ENCODE data around the gene PAWR. TPM values are rescaled to one million over a fixed set of nuclear protein-coding genes. Genes with fewer than 3 reads are reported as not detected.
"Not testable (repeated sequence)": the region's sequence is repeated elsewhere in the genome, so short reads cannot be mapped to it uniquely, and the experiment has no call there.

Gene PAWR
- total RNA-seq, 1 experiment from 2014 or later, result 11.3 TPM

- in situ Hi-C loops (cut with HindIII; ENCODE audit: low pct_unique_long_range_greater_than_20kb, low sequenced_read_pairs); DNase-seq (ENCODE audit: low read depth, low spot score): not testable (repeated sequence)
These were observed 125.9 kb downstream of the PAWR start for GRCh38 chr12:79564727-79565350.

GRCh38 chr12:79563021-79563740, 127.6 kb downstream of the PAWR start:
- no peak for DNase-seq (ENCODE audit: low read depth, low spot score)
- in situ Hi-C loops (cut with HindIII; ENCODE audit: low pct_unique_long_range_greater_than_20kb, low sequenced_read_pairs), result no loop called here

- in situ Hi-C loops (cut with HindIII; ENCODE audit: low pct_unique_long_range_greater_than_20kb, low sequenced_read_pairs), result no loop called here
- no peak for DNase-seq (ENCODE audit: low read depth, low spot score)
These were observed 129.2 kb downstream of the PAWR start for GRCh38 chr12:79561401-79562132.

GRCh38 chr12:79560225-79560889, 130.4 kb downstream of the PAWR start:
- in situ Hi-C loops (cut with HindIII; ENCODE audit: low pct_unique_long_range_greater_than_20kb, low sequenced_read_pairs), result no loop called here

GRCh38 chr12:79559591-79559990, 131.2 kb downstream of the PAWR start:
- in situ Hi-C loops (cut with HindIII; ENCODE audit: low pct_unique_long_range_greater_than_20kb, low sequenced_read_pairs), result no loop called here
- DNase-seq (ENCODE audit: low read depth, low spot score), result no peak

More at GRCh38 chr12:79560225-79560889, 130.4 kb downstream of the PAWR start:
- no peak for DNase-seq (ENCODE audit: low read depth, low spot score)

GRCh38 chr12:79558924-79559469, 131.8 kb downstream of the PAWR start:
- in situ Hi-C loops (cut with HindIII; ENCODE audit: low pct_unique_long_range_greater_than_20kb, low sequenced_read_pairs), result no loop called here
- DNase-seq (ENCODE audit: low read depth, low spot score), result no peak

- no peak for DNase-seq (ENCODE audit: low read depth, low spot score)
- in situ Hi-C loops (cut with HindIII; ENCODE audit: low pct_unique_long_range_greater_than_20kb, low sequenced_read_pairs), result no loop called here
These were observed 133.0 kb downstream of the PAWR start for GRCh38 chr12:79557690-79558315.

GRCh38 chr12:79555028-79555925, 135.5 kb downstream of the PAWR start:
- in situ Hi-C loops (cut with HindIII; ENCODE audit: low pct_unique_long_range_greater_than_20kb, low sequenced_read_pairs), result no loop called here

GRCh38 chr12:79553863-79554574, 136.7 kb downstream of the PAWR start:
- in situ Hi-C loops (cut with HindIII; ENCODE audit: low pct_unique_long_range_greater_than_20kb, low sequenced_read_pairs), result no loop called here
- DNase-seq (ENCODE audit: low read depth, low spot score), result no peak

More at GRCh38 chr12:79555028-79555925, 135.5 kb downstream of the PAWR start:
- peak; percentile 66 for DNase-seq (ENCODE audit: low read depth, low spot score)

- in situ Hi-C loops (cut with HindIII; ENCODE audit: low pct_unique_long_range_greater_than_20kb, low sequenced_read_pairs), result no loop called here
These were observed 138.6 kb downstream of the PAWR start for GRCh38 chr12:79552192-79552591.

GRCh38 chr12:79549531-79550271, 141.1 kb downstream of the PAWR start:
- in situ Hi-C loops (cut with HindIII; ENCODE audit: low pct_unique_long_range_greater_than_20kb, low sequenced_read_pairs), result no loop called here
- no peak for DNase-seq (ENCODE audit: low read depth, low spot score)

More at GRCh38 chr12:79552192-79552591, 138.6 kb downstream of the PAWR start:
- no peak for DNase-seq (ENCODE audit: low read depth, low spot score)

- in situ Hi-C loops (cut with HindIII; ENCODE audit: low pct_unique_long_range_greater_than_20kb, low sequenced_read_pairs), result no loop called here
- DNase-seq (ENCODE audit: low read depth, low spot score), result no peak
These were observed 142.2 kb downstream of the PAWR start for GRCh38 chr12:79548610-79548924.

GRCh38 chr12:79547735-79548609, 142.8 kb downstream of the PAWR start:
- DNase-seq (ENCODE audit: low read depth, low spot score), result peak; percentile 75
- in situ Hi-C loops (cut with HindIII; ENCODE audit: low pct_unique_long_range_greater_than_20kb, low sequenced_read_pairs), result no loop called here

- in situ Hi-C loops (cut with HindIII; ENCODE audit: low pct_unique_long_range_greater_than_20kb, low sequenced_read_pairs), result no loop called here
- no peak for DNase-seq (ENCODE audit: low read depth, low spot score)
These were observed 143.6 kb downstream of the PAWR start for GRCh38 chr12:79547044-79547734.

Data from SK-MEL-5 (cell line).